ENCODE measurements around the gene UCKL1. TPM values are rescaled to one million over a fixed set of nuclear protein-coding genes. Genes with fewer than 3 reads are reported as not detected.

The UCKL1 gene
- total RNA-seq, 5 donors from 2014 or later (not counting 1 experiment from before 2014, with no cell fraction given): 40.6 to 72.3 (median 67.0) TPM

DNA sequence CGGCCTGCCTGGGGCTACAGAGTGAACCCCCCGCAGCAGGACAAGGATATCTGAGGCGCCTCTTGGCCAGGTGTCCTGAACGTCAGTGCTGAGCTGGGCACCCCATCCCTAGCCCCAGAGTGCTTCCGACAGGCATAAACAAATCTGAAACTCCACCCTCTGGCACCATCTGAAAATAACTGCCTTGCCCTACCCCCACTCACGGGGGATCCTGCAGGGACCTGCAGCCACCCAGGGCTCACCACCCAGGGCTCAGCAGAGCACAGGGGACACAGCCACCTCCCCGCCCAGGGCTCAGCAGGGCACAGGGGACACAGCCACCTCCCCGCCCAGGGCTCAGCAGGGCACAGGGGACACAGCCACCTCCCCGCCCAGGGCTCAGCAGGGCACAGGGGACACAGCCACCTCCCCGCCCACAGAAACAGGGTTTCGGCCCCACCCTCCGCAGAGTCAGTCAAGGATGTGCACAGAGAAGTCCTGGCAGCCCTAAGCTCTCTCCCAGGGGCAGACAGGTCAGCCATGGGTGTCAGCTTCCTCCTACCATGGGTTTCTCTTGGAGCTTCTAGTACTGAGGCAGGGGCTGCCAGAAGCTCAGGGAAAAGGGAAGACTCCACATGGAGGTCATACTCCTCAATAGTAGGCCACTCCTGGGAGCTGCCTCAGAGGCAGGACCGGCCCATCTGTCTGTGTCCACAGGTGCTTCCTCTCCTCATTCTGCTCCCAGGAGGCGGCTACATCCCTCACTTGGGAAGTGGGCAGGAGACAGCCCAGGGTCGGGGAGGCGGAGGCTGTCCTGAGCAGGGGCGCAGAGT, 4.6 kb downstream of the UCKL1 start:
- CTCF ChIA-PET: no interaction called here

DNA sequence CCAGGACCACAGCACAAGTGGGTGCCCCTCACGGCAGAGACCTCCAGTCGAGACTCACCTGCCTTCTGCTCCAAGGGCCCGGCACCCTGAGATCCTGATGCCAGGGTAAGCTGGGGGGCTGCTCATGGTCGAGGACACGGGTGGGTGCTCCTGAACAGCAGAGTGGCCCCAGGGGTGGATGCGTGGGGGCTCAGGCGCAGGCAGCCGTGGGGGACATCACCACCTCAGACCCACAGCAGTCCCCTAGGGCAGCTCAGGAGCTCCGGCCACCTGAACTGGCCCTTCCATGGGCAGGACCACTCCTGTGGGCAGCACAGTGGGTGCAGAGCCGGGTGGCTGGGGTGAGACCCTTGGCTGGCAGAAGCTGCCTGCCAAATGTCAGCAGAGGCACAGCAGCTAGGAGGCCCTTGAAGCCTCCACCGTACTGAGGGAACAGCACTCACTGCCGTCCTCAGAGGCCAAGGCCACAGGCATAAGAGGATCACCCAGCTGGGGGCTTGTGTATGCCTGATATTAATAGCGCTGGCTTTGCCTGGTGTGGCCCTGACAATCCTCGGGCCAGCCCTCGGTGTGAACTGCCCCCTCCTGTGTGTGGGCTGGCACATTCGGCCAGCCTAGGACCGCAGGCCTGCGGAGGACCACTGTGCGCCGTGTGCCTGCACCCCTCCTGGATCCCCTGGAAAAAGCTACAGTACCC, 5.4 kb downstream of the UCKL1 start:
- Histone ChIP-seq H3K4me1 (ENCODE audit: control insufficient read depth in 1 of 2, extremely low read depth in 1 of 2, insufficient read depth in 2 of 2, low read length in 2 of 2) (peaks cover 21 to 77% of the 10 kb centered on the region in 2 experiments), H3K27me3 (replicated peaks in 1 of 2; ENCODE audit: control insufficient read depth in 2 of 2, extremely low read depth in 1 of 2, insufficient read depth in 2 of 2, low read length in 1 of 2) (no peaks in the 10 kb centered on the region), H3K4me3 (ENCODE audit: control insufficient read depth in 1 of 2, extremely low read depth in 1 of 2, low read length in 1 of 2) (no peak overlapping the region), H3K9me3 (no peaks in the 10 kb centered on the region), H3K36me3 (ENCODE audit: control insufficient read depth in 2 of 2, extremely low read depth in 1 of 2, insufficient read depth in 1 of 2, low read length in 1 of 2) (peaks cover 3 to 5% of the 10 kb centered on the region in 2 donors), H3K27ac (ENCODE audit: low read length) (no peak overlapping the region)
- H3K27me3 Mint-ChIP-seq: no peaks in the 10 kb centered on the region
- ATAC-seq (replicated peaks in 1 of 4) (no peak), DNase-seq (no peak)
- no peak overlapping the region for H3K4me3 Mint-ChIP-seq
- 94% methylated on average over 17 of the region's 20 CpGs for WGBS (ENCODE audit: insufficient coverage)
- no peaks in the 10 kb centered on the region for H3K9me3 Mint-ChIP-seq
- H3K27ac Mint-ChIP-seq: peak overlapping the region in 1 of 2 donors; percentile 93
- H3K4me1 Mint-ChIP-seq: peaks cover 57 to 71% (median 58%) of the 10 kb centered on the region in 3 donors
- ChIA-PET CTCF (no interaction called here), POLR2A (no interaction called here)
- H3K36me3 Mint-ChIP-seq: peaks cover under 1% of the 10 kb centered on the region

More for the DNA sequence above, 4.6 kb downstream of the UCKL1 start:
- Mint-ChIP-seq H3K27ac (no peak overlapping the region), H3K27me3 (no peaks in the 10 kb centered on the region), H3K4me1 (peaks cover 57 to 71% (median 59%) of the 10 kb centered on the region in 3 donors), H3K36me3 (no peaks in the 10 kb centered on the region), H3K4me3 (no peak overlapping the region), H3K9me3 (no peaks in the 10 kb centered on the region)
- Histone ChIP-seq H3K4me1 (ENCODE audit: control insufficient read depth in 1 of 2, extremely low read depth in 1 of 2, insufficient read depth in 2 of 2, low read length in 2 of 2) (peaks cover 21 to 78% of the 10 kb centered on the region in 2 experiments), H3K9me3 (no peaks in the 10 kb centered on the region), H3K27me3 (replicated peaks in 1 of 2; ENCODE audit: control insufficient read depth in 2 of 2, extremely low read depth in 1 of 2, insufficient read depth in 2 of 2, low read length in 1 of 2) (no peaks in the 10 kb centered on the region), H3K4me3 (ENCODE audit: control insufficient read depth in 1 of 2, extremely low read depth in 1 of 2, low read length in 1 of 2) (no peak overlapping the region), H3K36me3 (ENCODE audit: control insufficient read depth in 2 of 2, extremely low read depth in 1 of 2, insufficient read depth in 1 of 2, low read length in 1 of 2) (peaks cover 3 to 5% of the 10 kb centered on the region in 2 donors), H3K27ac (ENCODE audit: low read length) (no peak overlapping the region)
- no peak for DNase-seq
- no peak for ATAC-seq (replicated peaks in 1 of 4)
- POLR2A ChIA-PET: no interaction called here
- 91% methylated on average over 13 of the region's 17 CpGs for WGBS (ENCODE audit: insufficient coverage)

DNA sequence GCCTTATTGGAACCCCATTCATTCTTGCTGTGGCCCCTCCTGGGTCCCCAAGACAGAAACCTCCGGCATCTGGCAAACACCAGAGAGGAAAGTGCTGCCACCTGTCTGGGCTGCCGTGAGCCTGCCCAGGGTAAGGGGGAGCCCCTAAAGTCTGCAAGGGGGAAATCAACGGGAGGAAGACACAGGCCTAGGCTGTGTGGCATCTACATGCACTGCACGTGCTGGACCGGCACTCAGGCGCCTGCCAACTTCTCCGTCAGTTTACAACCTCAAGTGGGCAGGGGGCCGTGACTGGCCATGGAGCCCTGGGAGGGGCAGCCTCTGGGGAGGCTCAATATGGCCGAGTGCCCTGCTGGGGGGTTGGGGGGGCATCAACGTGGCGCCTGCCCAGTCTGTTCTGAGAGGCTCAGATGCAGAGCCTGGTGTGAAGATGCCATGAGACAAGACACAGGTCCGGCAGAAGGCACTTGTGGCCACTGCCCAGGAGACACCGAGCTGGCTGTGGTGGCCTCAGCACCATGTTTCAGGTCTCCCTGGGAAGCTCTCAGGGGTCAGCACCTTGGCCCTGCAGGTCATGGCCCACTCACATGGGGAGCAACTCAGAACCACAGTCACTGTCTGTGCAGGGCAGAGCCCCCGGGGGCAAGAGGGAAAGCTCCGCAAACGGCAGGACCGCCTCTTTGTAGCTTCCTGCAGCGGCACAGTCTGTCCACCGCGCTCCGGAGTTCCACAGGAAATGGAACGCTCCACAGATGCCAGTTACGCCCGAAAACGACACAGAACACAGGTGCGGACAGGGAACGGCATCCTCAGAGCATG, 8.4 kb downstream of the UCKL1 start:
- Histone ChIP-seq H3K27me3 (replicated peaks in 1 of 2; ENCODE audit: control insufficient read depth in 2 of 2, extremely low read depth in 1 of 2, insufficient read depth in 2 of 2, low read length in 1 of 2) (no peaks in the 10 kb centered on the region), H3K4me3 (ENCODE audit: control insufficient read depth in 1 of 2, extremely low read depth in 1 of 2, low read length in 1 of 2) (peak overlapping the region; percentile 41 to 73), H3K4me1 (ENCODE audit: control insufficient read depth in 1 of 2, extremely low read depth in 1 of 2, insufficient read depth in 2 of 2, low read length in 2 of 2) (peaks cover 17 to 55% of the 10 kb centered on the region in 2 experiments), H3K27ac (ENCODE audit: low read length) (no peak overlapping the region), H3K9me3 (no peaks in the 10 kb centered on the region), H3K36me3 (ENCODE audit: control insufficient read depth in 2 of 2, extremely low read depth in 1 of 2, insufficient read depth in 1 of 2, low read length in 1 of 2) (peaks cover 8 to 31% of the 10 kb centered on the region in 2 donors)
- WGBS (ENCODE audit: insufficient coverage): 18% methylated on average over 27 of the region's 27 CpGs
- ChIA-PET CTCF (no interaction called here), POLR2A (no interaction called here)
- H3K9me3 Mint-ChIP-seq: no peaks in the 10 kb centered on the region
- peaks cover 36 to 62% (median 43%) of the 10 kb centered on the region in 3 donors for H3K4me1 Mint-ChIP-seq
- H3K27me3 Mint-ChIP-seq: no peaks in the 10 kb centered on the region
- peaks cover 8% of the 10 kb centered on the region for H3K36me3 Mint-ChIP-seq
- DNase-seq (peak in 21 of 35 experiments; percentile 23 to 60 (median 33)), ATAC-seq (replicated peaks in 1 of 4) (peak; percentile 35 to 53 (median 46))
- H3K4me3 Mint-ChIP-seq: peak overlapping the region; percentile 76 to 84 (median 84)
- H3K27ac Mint-ChIP-seq: peak overlapping the region; percentile 89 to 93

DNA sequence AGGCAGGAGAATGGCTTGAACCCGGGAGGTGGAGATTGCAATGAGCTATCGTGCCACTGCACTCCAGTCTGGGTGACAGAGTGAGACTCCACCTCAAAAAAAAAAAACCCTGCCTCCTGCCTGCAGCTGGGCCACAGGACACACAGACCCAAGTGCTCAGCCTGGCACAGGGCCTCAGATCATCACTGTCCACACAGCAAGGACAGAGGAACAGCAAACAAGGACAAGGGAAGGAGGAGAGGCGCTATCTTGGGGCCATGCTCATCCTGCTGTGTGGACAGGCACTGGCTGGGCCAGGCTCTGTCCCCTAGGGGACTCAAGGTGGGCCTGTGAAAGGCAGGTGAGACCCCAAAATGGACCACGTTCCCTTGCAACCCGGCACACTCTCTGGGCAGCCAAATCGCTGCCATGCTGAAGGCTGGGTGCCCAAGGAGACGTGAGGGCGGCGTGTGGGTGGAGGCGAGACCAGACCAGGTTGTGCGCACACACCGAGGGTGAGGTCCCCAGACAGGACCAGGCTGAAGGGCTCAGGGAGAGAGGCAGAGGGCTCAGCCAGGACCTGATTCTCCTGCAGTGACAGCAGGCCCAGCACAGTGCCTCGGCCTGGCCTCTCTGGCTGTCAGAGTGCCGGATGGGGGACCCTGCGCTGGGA, 9.1 kb downstream of the UCKL1 start:
- Histone ChIP-seq H3K27ac (ENCODE audit: low read length) (no peak overlapping the region), H3K9me3 (no peaks in the 10 kb centered on the region), H3K27me3 (replicated peaks in 1 of 2; ENCODE audit: control insufficient read depth in 2 of 2, extremely low read depth in 1 of 2, insufficient read depth in 2 of 2, low read length in 1 of 2) (no peaks in the 10 kb centered on the region), H3K4me1 (ENCODE audit: control insufficient read depth in 1 of 2, extremely low read depth in 1 of 2, insufficient read depth in 2 of 2, low read length in 2 of 2) (peaks cover 19 to 57% of the 10 kb centered on the region in 2 experiments), H3K4me3 (ENCODE audit: control insufficient read depth in 1 of 2, extremely low read depth in 1 of 2, low read length in 1 of 2) (no peak overlapping the region), H3K36me3 (ENCODE audit: control insufficient read depth in 2 of 2, extremely low read depth in 1 of 2, insufficient read depth in 1 of 2, low read length in 1 of 2) (peaks cover 8 to 36% of the 10 kb centered on the region in 2 donors)
- Mint-ChIP-seq H3K4me3 (peak overlapping the region; percentile 43 to 84 (median 63)), H3K4me1 (peaks cover 39 to 60% (median 42%) of the 10 kb centered on the region in 3 donors), H3K27me3 (no peaks in the 10 kb centered on the region), H3K27ac (peak overlapping the region; percentile 89 to 93), H3K36me3 (peaks cover 11% of the 10 kb centered on the region), H3K9me3 (no peaks in the 10 kb centered on the region)
- DNase-seq (no peak), ATAC-seq (replicated peaks in 1 of 4) (no peak)
- POLR2A ChIA-PET: interaction anchor here in 1 of 2 donors (0.7 kb wide), 1 partner anchor 21 kb away, joined by 4 read pairs; no protein-coding TSS in a partner anchor
- CTCF ChIA-PET: no interaction called here
- WGBS (ENCODE audit: insufficient coverage): 89% methylated on average over 13 of the region's 15 CpGs

DNA sequence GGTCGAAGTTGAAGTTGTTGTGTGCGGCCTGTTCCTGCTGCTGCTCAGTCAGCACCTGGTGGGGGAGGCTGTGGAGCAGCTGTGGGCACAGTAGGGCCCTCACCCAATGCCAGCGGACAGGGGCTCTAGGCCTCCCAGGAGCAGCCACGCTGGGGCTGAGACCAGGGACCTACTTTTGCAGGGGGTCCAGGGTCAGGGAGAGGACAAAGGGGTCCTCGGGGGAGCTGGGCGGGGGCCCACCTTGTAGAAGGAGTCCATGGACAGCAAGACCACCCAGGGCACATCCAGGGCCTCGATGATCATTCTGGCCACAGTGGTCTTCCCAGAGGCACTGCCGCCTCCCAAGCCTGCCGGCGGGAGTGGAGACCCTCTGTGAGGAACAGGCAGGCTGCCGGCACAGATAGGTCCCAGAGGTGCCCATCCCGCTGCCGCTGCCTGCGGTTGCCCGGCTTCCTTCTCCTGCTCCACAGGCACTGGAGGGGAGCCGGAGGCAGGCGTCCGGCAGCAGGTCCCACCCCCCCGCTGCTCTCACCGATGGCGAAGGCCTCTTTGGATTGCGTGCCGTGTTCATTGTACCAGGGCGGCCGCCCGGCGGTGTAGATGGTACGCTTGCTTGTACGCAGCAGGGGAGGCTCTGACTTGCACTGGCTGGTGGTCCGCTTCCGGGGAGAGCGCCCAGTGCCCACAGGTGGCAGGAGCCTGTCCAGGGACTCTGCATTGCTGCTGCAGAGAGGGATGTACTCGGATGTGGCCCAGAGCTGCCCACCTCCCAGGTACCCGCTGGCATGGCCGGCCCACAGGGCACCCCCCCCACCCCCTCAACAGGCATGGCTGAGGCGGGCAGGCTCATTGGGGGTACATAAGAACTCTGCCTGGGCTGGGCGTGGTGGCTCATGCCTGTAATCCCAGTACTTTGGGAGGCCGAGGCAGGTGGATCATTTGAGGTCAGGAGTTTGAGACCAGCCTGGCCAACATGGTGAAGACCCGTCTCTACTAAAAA, 10.0 kb downstream of the UCKL1 start:
- Mint-ChIP-seq H3K27me3 (no peaks in the 10 kb centered on the region), H3K9me3 (no peaks in the 10 kb centered on the region), H3K36me3 (peaks cover 11% of the 10 kb centered on the region), H3K27ac (peak overlapping the region in 1 of 2 donors; percentile 93), H3K4me3 (peak overlapping the region in 1 of 3 donors; percentile 84), H3K4me1 (peaks cover 45 to 61% (median 46%) of the 10 kb centered on the region in 3 donors)
- ATAC-seq (replicated peaks in 1 of 4) (no peak), DNase-seq (no peak)
- 96% methylated on average over 32 of the region's 39 CpGs for WGBS (ENCODE audit: insufficient coverage)
- Histone ChIP-seq H3K27me3 (replicated peaks in 1 of 2; ENCODE audit: control insufficient read depth in 2 of 2, extremely low read depth in 1 of 2, insufficient read depth in 2 of 2, low read length in 1 of 2) (no peaks in the 10 kb centered on the region), H3K4me1 (ENCODE audit: control insufficient read depth in 1 of 2, extremely low read depth in 1 of 2, insufficient read depth in 2 of 2, low read length in 2 of 2) (peaks cover 19 to 58% of the 10 kb centered on the region in 2 experiments), H3K9me3 (no peaks in the 10 kb centered on the region), H3K27ac (ENCODE audit: low read length) (no peak overlapping the region), H3K36me3 (ENCODE audit: control insufficient read depth in 2 of 2, extremely low read depth in 1 of 2, insufficient read depth in 1 of 2, low read length in 1 of 2) (peaks cover 9 to 33% of the 10 kb centered on the region in 2 donors), H3K4me3 (ENCODE audit: control insufficient read depth in 1 of 2, extremely low read depth in 1 of 2, low read length in 1 of 2) (no peak overlapping the region)
- ChIA-PET POLR2A (interaction anchor here in 1 of 2 donors (0.7 kb wide), 1 partner anchor 20 kb away, joined by 4 read pairs; no protein-coding TSS in a partner anchor), CTCF (no interaction called here)
